Stomach smooth muscle (tissue), 2 donors: ENCODE measurements around the gene RAB2B.
A peak's percentile ranks its signal among the peaks of the same experiment; 100 is the strongest.

Experiments
- H3K27ac ChIP-seq: one replicate; pipeline ENCODE4 v1.7.0; 2013; ENCODE audit warnings: mild to moderate bottlenecking, low read length, inconsistent platforms
- H3K27me3 ChIP-seq, 2 donors: one replicate each; pipeline ENCODE4 v1.7.0; 2013; ENCODE audit warnings: low read length in 2 of 2; ENCODE audit not compliant: insufficient read depth in 2 of 2, control insufficient read depth in 1 of 2
- H3K36me3 ChIP-seq, 2 donors: one replicate each; pipeline ENCODE4 v1.7.0; 2013; ENCODE audit warnings: low read length in 2 of 2; ENCODE audit not compliant: control insufficient read depth in 2 of 2, insufficient read depth in 2 of 2
- H3K4me1 ChIP-seq: one replicate; pipeline ENCODE4 v1.7.0; 2013; ENCODE audit warnings: low read length; ENCODE audit not compliant: control insufficient read depth, insufficient read depth
- H3K4me3 ChIP-seq, 2 donors: one replicate each; pipeline ENCODE4 v1.7.0; 2013; ENCODE audit warnings: low read length in 2 of 2
- H3K9ac ChIP-seq, 2 donors: one replicate each; pipeline ENCODE4 v1.7.0; 2013; ENCODE audit warnings: low read length in 2 of 2, mild to moderate bottlenecking in 1 of 2
- H3K9me3 ChIP-seq, 2 donors: one replicate each; pipeline ENCODE4 v1.7.0; 2013; ENCODE audit warnings: low read length in 2 of 2; ENCODE audit not compliant: control insufficient read depth in 2 of 2
- donor health status: healthy.
- donor health status: Pancreatic carcinoma.

RAB2B gene

DNA sequence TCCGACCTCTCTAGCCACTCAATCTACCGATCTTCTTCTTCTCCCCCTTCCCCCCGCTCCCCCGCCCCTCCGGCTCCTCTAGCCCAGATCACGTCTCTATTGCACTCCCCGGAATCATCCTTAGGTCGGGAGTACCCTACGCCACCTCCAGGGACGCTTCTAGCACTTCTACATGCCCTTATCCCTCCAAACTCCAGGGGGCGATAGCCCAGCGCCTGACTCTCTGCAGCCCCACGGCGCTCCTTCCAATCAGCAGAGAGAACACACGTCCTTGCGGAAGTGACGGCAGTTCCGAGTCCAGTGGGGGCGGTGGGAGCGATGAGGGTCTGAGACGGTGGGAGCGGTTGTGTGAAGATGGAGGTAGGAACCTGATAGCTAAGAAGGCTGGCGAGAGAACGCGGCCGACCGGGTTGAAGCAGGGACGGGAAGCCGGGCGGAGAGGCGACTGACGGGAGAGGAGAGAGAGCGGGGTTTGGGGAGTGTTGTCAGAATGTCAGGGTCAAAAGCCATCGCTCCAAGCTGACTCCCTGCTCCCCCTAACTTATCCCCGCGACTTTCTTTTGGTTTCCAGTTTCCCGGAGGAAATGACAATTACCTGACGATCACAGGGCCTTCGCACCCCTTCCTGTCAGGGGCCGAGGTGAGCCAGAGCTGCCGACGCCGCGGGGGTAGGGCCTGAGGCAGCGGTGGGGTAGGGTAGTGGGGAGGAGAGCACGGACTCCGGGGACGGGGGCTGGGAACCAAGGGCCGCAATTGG, at the start of gene RAB2B, which contains the start of gene TOX4:
TSS of gene RAB2B (minus strand) at position 35 of the 757 bp plus-strand sequence. CDS start 87 bp downstream, outside the sequence.
TSS of gene TOX4 (plus strand) at position 271 of the 757 bp plus-strand sequence. CDS start at position 355, 84 bp downstream.
- H3K4me1 ChIP-seq: peaks cover 6% of the 10 kb centered on the region
- no peaks in the 10 kb centered on the region for H3K9me3 ChIP-seq
- H3K27me3 ChIP-seq: no peaks in the 10 kb centered on the region
- H3K36me3 ChIP-seq: peaks cover 6 to 8% of the 10 kb centered on the region in 2 donors
- peak within 1 kb of the TSS; percentile 99 for H3K9ac ChIP-seq
- peak within 1 kb of the TSS; percentile 90 for H3K27ac ChIP-seq
- peak within 1 kb of the TSS; percentile 87 to 96 for H3K4me3 ChIP-seq

DNA sequence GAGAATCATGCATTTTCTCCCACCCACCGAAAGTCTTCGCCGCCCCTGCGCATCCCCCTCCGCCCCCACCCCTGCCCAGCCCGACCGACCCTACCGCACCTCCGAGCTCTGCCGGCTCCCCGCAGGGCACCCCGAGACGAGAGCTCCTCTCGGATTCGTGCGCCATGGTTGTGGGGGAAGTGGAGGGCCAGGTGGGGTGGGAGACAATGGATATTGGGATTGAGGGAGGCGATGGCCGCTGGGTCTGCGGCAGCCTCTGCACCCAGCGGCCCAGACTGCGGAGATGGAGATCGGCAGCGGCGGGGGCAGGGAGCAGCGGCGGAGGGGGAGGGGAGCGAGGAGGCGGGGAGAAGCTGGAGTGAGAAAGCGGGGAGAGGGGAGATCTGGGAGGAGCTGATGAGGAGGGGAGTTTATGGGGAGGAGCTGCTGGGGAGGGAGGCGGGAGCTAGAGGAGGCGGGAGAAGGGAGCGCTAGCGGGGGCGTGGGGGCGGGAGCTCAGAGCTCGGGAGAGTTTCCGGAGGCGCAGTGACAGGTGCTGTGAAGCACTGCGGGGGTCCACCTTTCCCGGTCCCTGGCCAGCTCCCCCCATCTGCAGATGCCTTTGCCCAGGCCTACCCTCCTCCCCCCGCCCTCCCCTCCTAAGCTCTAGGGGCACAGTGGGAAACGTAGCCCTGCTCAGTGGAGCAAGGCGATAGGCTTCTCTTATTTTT, 49.4 kb upstream of the RAB2B start, which contains the start of gene SALL2:
TSS of gene SALL2 (minus strand) at position 385 of the 710 bp plus-strand sequence. CDS start at position 166, 219 bp downstream.
- Histone ChIP-seq H3K4me1 (peaks cover 8% of the 10 kb centered on the region), H3K4me3 (peak within 1 kb of the TSS; percentile 73 to 78), H3K27ac (peak within 1 kb of the TSS; percentile 55), H3K27me3 (no peaks in the 10 kb centered on the region), H3K9me3 (no peaks in the 10 kb centered on the region), H3K9ac (peak within 1 kb of the TSS; percentile 79), H3K36me3 (peaks cover 4 to 11% of the 10 kb centered on the region in 2 donors)

DNA sequence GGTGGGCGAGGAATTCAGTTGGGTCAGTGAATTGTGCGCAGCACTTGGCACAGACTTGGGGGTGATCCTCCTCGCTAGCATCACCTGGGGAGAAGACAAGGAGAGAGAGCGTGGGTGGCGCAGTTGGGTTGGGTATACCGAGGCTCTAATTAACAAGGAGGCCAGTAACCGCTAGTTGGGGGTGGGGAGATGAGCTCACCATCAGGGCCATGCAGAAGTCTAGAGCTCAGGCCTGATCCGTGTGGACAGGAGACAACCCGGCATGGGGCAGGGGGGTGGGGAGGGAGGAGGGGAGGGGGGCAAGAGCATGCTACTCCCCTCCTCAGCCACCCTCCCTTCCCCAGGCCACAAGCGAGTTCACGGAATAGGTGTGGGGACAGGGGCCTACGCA, 48.8 kb upstream of the RAB2B start:
- H3K36me3 ChIP-seq: peaks cover 4 to 11% of the 10 kb centered on the region in 2 donors
- no peaks in the 10 kb centered on the region for H3K9me3 ChIP-seq
- H3K27me3 ChIP-seq: no peaks in the 10 kb centered on the region
- peak overlapping the region; percentile 73 to 78 for H3K4me3 ChIP-seq
- H3K27ac ChIP-seq: peak overlapping the region; percentile 55
- peak overlapping the region; percentile 60 to 79 for H3K9ac ChIP-seq
- H3K4me1 ChIP-seq: peaks cover 8% of the 10 kb centered on the region

DNA sequence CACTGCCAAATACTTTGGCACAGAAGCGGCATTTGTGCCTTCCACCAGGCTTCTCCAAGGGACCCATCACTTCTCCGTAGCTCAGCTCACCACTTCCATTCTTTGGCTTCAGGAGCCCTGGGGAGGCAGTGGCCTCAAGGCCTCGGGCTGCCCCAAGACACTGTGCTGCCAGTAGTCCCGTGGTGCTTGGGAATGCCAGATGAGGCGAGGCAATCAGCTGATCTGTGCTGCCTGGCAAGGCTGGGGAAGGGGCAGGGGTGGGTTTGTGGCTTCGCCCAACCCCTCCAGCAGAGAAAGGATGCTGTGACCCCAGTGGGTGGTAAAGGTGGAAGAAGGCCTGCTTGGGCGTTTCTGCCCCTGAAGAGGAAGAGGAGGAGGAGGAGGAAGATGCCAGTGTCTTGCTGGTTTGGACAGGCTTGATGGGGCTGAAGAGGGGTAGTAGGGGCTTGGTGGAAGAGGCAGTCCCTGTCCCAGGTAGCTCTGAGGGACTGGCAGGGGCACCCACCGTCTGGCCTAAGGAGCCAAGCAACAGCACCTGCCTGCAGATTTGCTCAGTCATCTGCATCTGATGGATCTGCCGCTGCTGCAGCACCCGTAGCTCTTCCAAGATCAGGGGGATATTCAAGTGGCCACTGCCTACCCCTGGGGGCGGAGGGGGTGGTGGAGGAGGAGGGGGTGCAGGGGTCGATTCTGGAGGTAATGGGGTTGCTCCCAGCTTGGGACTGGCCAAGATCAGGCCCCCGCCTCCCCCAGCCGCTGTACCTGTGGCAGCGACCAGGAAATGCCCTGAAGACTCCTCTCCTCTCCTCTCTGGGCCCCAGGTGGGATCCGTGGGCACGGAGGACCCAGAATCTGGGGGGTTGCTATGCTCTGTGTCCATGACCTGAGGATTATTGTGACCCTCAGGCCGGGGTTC, 48.1 kb upstream of the RAB2B start:
- H3K27ac ChIP-seq: peak overlapping the region; percentile 55
- peak overlapping the region; percentile 60 to 79 for H3K9ac ChIP-seq

DNA sequence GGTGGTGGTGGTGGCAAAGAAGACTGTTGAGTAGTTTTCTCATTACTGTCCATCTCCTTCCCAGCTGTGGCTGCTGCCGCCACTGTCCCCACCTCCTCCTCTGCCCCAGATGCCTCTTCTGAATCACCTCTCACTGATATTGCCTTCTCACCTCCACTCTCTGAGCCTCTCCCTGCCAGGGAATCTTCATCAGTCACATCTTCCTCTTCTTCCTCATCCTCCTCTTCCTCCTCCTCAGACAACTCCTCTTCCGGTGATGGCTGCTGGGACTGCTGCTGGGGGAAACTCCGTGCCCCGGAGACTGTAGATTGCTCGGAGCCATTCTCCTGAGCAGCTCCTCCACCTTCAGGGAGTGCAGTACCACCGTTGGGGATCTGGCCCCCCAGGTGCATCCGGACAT, 46.4 kb upstream of the RAB2B start:
- Histone ChIP-seq H3K36me3 (peaks cover 4 to 11% of the 10 kb centered on the region in 2 donors), H3K27ac (no peak overlapping the region), H3K27me3 (no peaks in the 10 kb centered on the region), H3K9ac (no peak overlapping the region), H3K4me3 (no peak overlapping the region), H3K9me3 (no peaks in the 10 kb centered on the region), H3K4me1 (peaks cover 8% of the 10 kb centered on the region)

More for the DNA sequence above, 48.1 kb upstream of the RAB2B start:
- Histone ChIP-seq H3K4me3 (peak overlapping the region; percentile 73 to 78), H3K4me1 (peaks cover 8% of the 10 kb centered on the region), H3K9me3 (no peaks in the 10 kb centered on the region), H3K36me3 (peaks cover 4 to 11% of the 10 kb centered on the region in 2 donors), H3K27me3 (no peaks in the 10 kb centered on the region)

DNA sequence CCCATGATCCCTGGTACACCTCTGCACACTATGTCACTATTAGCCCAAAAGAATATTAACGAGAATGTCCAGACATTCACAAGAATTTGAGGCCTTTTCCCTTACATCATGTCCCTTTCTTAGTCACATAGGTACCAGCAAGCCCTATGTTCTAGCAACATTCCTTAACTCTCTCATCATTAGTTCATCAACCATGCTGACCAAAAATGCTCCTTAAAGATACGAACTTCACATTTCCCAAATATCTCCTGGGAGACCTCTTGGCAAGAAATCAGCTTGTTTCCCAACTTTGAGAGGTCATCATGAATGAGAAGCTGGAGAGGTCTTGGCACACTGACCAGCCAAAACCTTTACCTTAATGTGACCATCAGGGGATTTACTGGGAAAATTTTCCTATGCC, 44.7 kb upstream of the RAB2B start:
- Histone ChIP-seq H3K27ac (no peak overlapping the region), H3K9ac (no peak overlapping the region), H3K4me3 (no peak overlapping the region), H3K9me3 (no peaks in the 10 kb centered on the region), H3K36me3 (peaks cover 4 to 11% of the 10 kb centered on the region in 2 donors), H3K4me1 (peaks cover 3% of the 10 kb centered on the region), H3K27me3 (no peaks in the 10 kb centered on the region)

DNA sequence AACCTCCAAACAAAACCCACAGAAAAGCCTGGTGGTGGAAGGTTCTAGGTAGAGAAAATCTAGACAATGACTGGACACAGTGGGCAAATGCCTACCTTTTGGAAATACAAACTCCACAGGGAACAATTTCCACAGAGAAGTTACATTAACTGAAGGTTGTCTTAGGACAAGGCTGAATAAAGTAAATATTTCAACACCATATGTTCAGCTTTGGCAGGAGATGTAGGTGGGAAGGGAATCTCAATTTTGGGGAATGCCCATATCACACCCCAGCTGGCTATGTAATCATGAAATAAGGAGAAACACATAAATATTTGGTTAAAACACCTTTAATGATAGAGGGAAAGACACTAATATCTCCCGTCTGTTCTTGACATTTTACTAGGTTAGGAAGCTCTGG, 44.0 kb upstream of the RAB2B start:
- Histone ChIP-seq H3K4me3 (no peak overlapping the region), H3K9ac (no peak overlapping the region), H3K36me3 (peaks cover 4 to 11% of the 10 kb centered on the region in 2 donors), H3K27ac (no peak overlapping the region), H3K4me1 (peaks cover 3% of the 10 kb centered on the region), H3K27me3 (no peaks in the 10 kb centered on the region), H3K9me3 (no peaks in the 10 kb centered on the region)

DNA sequence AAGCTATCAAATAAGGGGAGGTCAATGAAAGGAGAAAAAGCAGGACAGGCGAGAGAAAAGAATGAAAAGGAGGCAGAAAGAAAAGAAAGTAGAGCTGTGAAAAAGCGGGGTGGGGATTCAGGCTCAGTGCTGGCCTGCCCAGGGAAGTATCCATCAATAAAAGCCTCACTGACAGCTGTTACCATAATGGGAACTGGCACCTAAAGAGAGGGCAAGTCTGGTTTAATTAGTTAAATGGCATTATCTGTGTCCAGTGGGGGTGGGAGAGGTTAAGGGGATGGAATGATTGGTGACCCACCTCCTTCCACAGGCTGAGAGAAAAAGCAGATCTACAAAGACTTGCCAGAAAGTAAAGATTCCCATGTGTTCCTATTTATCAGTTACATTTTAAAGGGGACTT, 42.0 kb upstream of the RAB2B start:
- Histone ChIP-seq H3K4me1 (no peaks in the 10 kb centered on the region), H3K27me3 (no peaks in the 10 kb centered on the region), H3K4me3 (no peak overlapping the region), H3K36me3 (peaks cover 0 to 4% of the 10 kb centered on the region in 2 donors), H3K27ac (no peak overlapping the region), H3K9ac (peak overlapping the region in 1 of 2 donors; percentile 10), H3K9me3 (no peaks in the 10 kb centered on the region)

DNA sequence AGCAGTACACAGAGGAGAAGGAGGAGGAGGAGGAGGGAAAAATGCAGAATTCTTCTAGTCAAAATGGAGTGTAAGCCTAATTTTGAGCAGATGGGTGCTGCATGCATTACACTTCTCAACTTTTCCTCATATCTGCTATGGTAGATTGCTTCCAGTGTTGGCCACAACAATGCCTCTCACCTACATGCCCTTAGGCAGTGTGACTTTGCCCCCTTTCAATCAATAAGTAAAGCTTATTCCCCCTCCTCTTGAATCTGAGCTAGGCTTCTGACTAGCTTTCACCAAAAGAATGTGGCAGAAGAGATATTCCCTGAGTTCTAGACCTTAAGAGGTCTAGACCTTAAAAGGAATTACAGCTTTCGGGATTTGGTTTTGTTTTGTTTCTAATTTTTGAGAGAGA, 37.6 kb upstream of the RAB2B start:
- H3K4me1 ChIP-seq: peaks cover 14% of the 10 kb centered on the region
- H3K9me3 ChIP-seq: no peaks in the 10 kb centered on the region
- no peak overlapping the region for H3K4me3 ChIP-seq
- H3K9ac ChIP-seq: no peak overlapping the region
- no peaks in the 10 kb centered on the region for H3K36me3 ChIP-seq
- H3K27me3 ChIP-seq: no peaks in the 10 kb centered on the region
- H3K27ac ChIP-seq: no peak overlapping the region
